GM12873 (cell line): ENCODE results near the gene ACTL8.

ENCODE experiments used
- CTCF ChIP-seq: IDR thresholded peaks from 2 replicates; pipeline ENCODE4 v1.5.1; 2012; ENCODE audit warnings: low read depth, mild to moderate bottlenecking, moderate library complexity, low read length, control low read depth; ENCODE audit not compliant: insufficient read depth; ENCODE audit errors: missing control alignments

The ACTL8 gene

GRCh38 chr1:17772615-17773212 is 17.6 kb downstream of the ACTL8 start:
- no peak for TF ChIP-seq CTCF

GRCh38 chr1:17773591-17774326 is 18.6 kb downstream of the ACTL8 start:
- TF ChIP-seq CTCF, result no peak

DNA sequence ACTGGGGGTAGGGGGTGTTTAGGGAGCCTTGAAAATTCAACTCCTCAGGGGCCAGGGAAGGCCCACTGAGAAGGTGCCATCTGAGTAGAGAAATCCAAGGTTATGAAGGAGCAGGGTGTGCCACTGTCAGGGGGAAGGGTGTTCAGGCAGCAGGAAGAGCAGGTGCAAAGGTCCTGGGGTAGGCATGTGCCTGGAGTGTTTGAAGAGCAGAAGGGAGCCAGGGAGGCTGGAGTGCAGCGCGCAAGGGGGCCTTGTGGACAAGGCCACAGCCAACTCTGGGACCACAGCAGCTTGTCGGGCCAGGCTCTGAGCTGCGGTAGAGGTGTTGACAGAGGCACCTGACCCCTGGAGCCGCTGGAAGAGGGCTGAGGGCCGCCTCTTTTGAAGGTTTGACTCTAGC is 19.3 kb downstream of the ACTL8 start:
- no peak for TF ChIP-seq CTCF

DNA sequence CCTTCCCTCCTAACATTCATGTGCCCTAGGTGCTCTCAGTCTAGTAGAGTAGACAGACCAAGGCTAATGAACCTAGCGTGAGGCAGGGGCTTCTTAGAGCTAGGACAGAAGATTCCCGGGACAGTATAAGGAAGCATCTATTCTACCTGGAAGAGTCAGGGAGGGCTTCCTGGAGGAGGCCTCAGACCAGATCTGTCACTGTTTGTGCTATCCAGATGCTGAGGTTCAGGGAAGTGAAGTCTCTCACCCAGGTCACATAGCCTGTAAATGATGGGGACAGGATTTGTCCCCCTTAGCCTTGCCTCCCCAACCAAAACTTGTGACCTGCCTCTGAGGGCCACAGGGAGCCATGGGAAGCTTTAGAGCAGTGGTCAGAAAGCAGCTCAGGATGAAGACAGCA is 20.7 kb downstream of the ACTL8 start:
- TF ChIP-seq CTCF, result no peak

DNA sequence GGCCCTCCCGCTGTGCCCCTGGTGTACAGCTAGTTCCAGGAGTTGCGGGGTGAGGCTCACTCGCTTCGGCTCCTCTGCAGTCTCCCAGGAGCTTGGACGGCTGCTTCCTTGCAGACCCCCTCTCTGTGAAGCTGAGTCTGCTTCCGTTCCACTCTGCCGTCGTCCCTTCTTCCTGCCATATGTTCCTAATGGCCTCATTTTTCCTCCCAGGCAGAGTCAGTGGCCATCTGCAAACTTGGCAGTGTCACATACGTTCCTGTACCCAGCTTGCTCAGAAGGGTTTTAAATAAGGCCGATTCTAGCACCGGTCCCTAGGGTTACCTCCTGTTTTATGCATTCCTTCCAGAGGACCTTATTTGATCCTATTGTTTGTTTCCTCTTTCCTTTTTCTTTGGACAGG is 21.3 kb downstream of the ACTL8 start:
- no peak for TF ChIP-seq CTCF

GRCh38 chr1:17777330-17777729 is 22.2 kb downstream of the ACTL8 start:
- TF ChIP-seq CTCF, result no peak

GRCh38 chr1:17777818-17778217 is 22.7 kb downstream of the ACTL8 start:
- TF ChIP-seq CTCF, result no peak
